ENCODE results near the gene ARID3A.

GRCh38 chr19:932648-933552 is 7.1 kb downstream of the ARID3A start:
- TF ChIP-seq CTCF (IDR thresholded peaks at IDR 0.05; ENCODE audit: insufficient read depth, low read length), result no peak
- TF ChIP-seq POLR2AphosphoS5 (IDR thresholded peaks at IDR 0.05; ENCODE audit: low read depth), result peak; percentile 66
- no peak for TF ChIP-seq REST (IDR thresholded peaks at IDR 0.05; ENCODE audit: insufficient replicate concordance, low read depth)
- TF ChIP-seq SPI1 (IDR thresholded peaks at IDR 0.05; ENCODE audit: borderline replicate concordance, low read depth), result peak; percentile 56
- TF ChIP-seq GABPA (IDR thresholded peaks at IDR 0.05; ENCODE audit: low read depth), result no peak

All from HL-60 (cell line).